ENCODE measurements around the gene PAPPA2.

DNA sequence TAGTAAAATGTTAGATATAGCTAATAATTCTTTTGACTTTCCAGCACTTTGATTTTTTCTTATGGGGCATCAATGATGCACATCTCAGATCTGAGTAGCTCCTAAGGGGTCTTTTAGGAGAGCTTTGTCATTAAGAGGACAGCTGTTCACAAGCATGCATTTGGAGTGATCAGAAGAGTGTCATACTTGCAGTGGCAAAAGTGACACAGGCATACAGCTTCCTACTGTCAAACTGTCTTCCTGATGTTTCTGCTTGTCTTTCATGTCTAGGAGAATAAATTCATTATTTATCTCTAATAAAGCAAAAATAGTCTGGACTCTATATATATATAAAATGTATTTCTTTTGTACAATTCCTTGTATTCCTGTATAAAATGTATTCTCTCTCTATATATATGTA is 273.0 kb downstream of the PAPPA2 start:
- TF ChIP-seq EP300 (IDR thresholded peaks at IDR 0.05), result no peak
- TF ChIP-seq, protein P1, sequence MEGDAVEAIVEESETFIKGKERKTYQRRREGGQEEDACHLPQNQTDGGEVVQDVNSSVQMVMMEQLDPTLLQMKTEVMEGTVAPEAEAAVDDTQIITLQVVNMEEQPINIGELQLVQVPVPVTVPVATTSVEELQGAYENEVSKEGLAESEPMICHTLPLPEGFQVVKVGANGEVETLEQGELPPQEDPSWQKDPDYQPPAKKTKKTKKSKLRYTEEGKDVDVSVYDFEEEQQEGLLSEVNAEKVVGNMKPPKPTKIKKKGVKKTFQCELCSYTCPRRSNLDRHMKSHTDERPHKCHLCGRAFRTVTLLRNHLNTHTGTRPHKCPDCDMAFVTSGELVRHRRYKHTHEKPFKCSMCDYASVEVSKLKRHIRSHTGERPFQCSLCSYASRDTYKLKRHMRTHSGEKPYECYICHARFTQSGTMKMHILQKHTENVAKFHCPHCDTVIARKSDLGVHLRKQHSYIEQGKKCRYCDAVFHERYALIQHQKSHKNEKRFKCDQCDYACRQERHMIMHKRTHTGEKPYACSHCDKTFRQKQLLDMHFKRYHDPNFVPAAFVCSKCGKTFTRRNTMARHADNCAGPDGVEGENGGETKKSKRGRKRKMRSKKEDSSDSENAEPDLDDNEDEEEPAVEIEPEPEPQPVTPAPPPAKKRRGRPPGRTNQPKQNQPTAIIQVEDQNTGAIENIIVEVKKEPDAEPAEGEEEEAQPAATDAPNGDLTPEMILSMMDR (IDR thresholded peaks at IDR 0.05), result no peak
